IMR-90 (cell line): ENCODE results near the gene CUX1. TPM values are rescaled to one million over a fixed set of nuclear protein-coding genes. Genes with fewer than 3 reads are reported as not detected.

Experiments
- ATAC-seq: fragments of 200-7000 bp; cut with Tn5 transposase; 2 replicates; pipeline ENCODE4 v1.9.1; 2020; ENCODE audit warnings: low read depth, mild to moderate bottlenecking, moderate library complexity
- BruUV-seq: library from RNA; stranded (reverse); fragments of 400-500 nt; replicated peaks from 2 replicates; lab custom pipeline; 2021; lab: Mats Ljungman, UMichigan
- CTCF ChIA-PET: fragments of 300-600 bp; formaldehyde crosslinking; extraction: SDS; loops from one replicate; lab custom pipeline; 2021; ENCODE audit warnings: antibody characterized with exemption; lab: Yijun Ruan, JAX
- POLR2A ChIA-PET: fragments of 300-600 bp; sonication (Branson Sonifier 250); formaldehyde crosslinking; loops from one replicate; lab custom pipeline; 2022; ENCODE audit warnings: antibody characterized with exemption; ENCODE audit not compliant: unreplicated experiment; lab: Charles Lee
- DNase-seq: peaks from one replicate; pipeline ENCODE4 v3.0.0; 2013
- H2AFZ ChIP-seq: replicated peaks from 2 replicates; pipeline ENCODE3; 2013; ENCODE audit warnings: low read length, mild to moderate bottlenecking; ENCODE audit not compliant: poor library complexity
- H2AK5ac ChIP-seq: 2 replicates; pipeline ENCODE4 v1.6.1; 2013; ENCODE audit warnings: low read depth, low read length, inconsistent platforms
- H2AK9ac ChIP-seq: replicated peaks from 2 replicates; pipeline ENCODE3; 2013; ENCODE audit warnings: mild to moderate bottlenecking, low read depth, low read length, moderate library complexity; ENCODE audit not compliant: poor library complexity
- H2BK120ac ChIP-seq: 2 replicates; pipeline ENCODE4 v1.6.1; 2013; ENCODE audit warnings: low read depth, low read length, inconsistent platforms
- H2BK15ac ChIP-seq: 3 replicates; pipeline ENCODE4 v1.6.1; 2013; ENCODE audit warnings: low read depth, low read length, inconsistent platforms
- H2BK20ac ChIP-seq: 2 replicates; pipeline ENCODE4 v1.6.1; 2013; ENCODE audit warnings: low read depth, mild to moderate bottlenecking, inconsistent platforms, low read length, moderate library complexity
- H2BK5ac ChIP-seq: 2 replicates; pipeline ENCODE4 v1.6.1; 2013; ENCODE audit warnings: mild to moderate bottlenecking, low read depth, low read length, inconsistent platforms; ENCODE audit not compliant: poor library complexity, severe bottlenecking
- H3K14ac ChIP-seq: replicated peaks from 2 replicates; pipeline ENCODE4 v1.6.1; 2013; ENCODE audit warnings: low read depth, low read length, inconsistent platforms
- H3K18ac ChIP-seq: 2 replicates; pipeline ENCODE4 v1.6.1; 2013; ENCODE audit warnings: low read depth, low read length, control low read depth
- H3K23ac ChIP-seq: 2 replicates; pipeline ENCODE4 v1.6.1; 2013; ENCODE audit warnings: low read depth, low read length, inconsistent platforms
- H3K27ac ChIP-seq: 2 replicates; pipeline ENCODE4 v1.5.1; 2013; ENCODE audit warnings: mild to moderate bottlenecking, control low read depth, low read length; ENCODE audit not compliant: insufficient read depth
- H3K27me3 ChIP-seq: 2 replicates; pipeline ENCODE4 v1.6.1; 2013; ENCODE audit warnings: low read length; ENCODE audit not compliant: control insufficient read depth, insufficient read depth
- H3K36me3 ChIP-seq: 2 replicates; pipeline ENCODE4 v1.6.1; 2013; ENCODE audit warnings: low read length, mixed read lengths; ENCODE audit not compliant: control insufficient read depth, insufficient read depth
- H3K4ac ChIP-seq: 2 replicates; pipeline ENCODE4 v1.6.1; 2013; ENCODE audit warnings: low read depth, low read length, inconsistent platforms
- H3K4me1 ChIP-seq: 2 replicates; pipeline ENCODE4 v1.6.1; 2013; ENCODE audit warnings: low read length, mixed read lengths; ENCODE audit not compliant: control insufficient read depth, insufficient read depth
- H3K4me2 ChIP-seq: 2 replicates; pipeline ENCODE4 v1.6.1; 2013; ENCODE audit warnings: low read depth, mild to moderate bottlenecking, control low read depth, low read length, moderate library complexity
- H3K4me3 ChIP-seq: 2 replicates; pipeline ENCODE4 v1.5.1; 2013; ENCODE audit warnings: low read depth, mild to moderate bottlenecking, control low read depth, low read length, moderate library complexity; ENCODE audit not compliant: insufficient read depth
- H3K56ac ChIP-seq: 2 replicates; pipeline ENCODE4 v1.6.1; 2013; ENCODE audit warnings: low read length, inconsistent platforms; ENCODE audit not compliant: insufficient read depth; ENCODE audit errors: extremely low read depth
- H3K79me1 ChIP-seq, 2 experiments: 2 replicates each; pipeline ENCODE4 v1.6.1; 2013; ENCODE audit warnings: low read length in 2 of 2, inconsistent platforms in 1 of 2, low read depth in 1 of 2
- H3K9ac ChIP-seq: 2 replicates; pipeline ENCODE4 v1.6.1; 2013; ENCODE audit warnings: low read depth, low read length, control low read depth
- H3K9me1 ChIP-seq: 2 replicates; pipeline ENCODE4 v1.6.1; 2013; ENCODE audit warnings: low read length, inconsistent platforms; ENCODE audit not compliant: insufficient read depth
- H3K9me3 ChIP-seq: 2 replicates; pipeline ENCODE4 v1.6.1; 2013; ENCODE audit warnings: low read length; ENCODE audit not compliant: control insufficient read depth, insufficient read depth
- H4K20me1 ChIP-seq: 2 replicates; pipeline ENCODE4 v1.6.1; 2013; ENCODE audit warnings: low read length, inconsistent platforms; ENCODE audit not compliant: insufficient read depth
- H4K5ac ChIP-seq: 2 replicates; pipeline ENCODE4 v1.6.1; 2013; ENCODE audit warnings: mild to moderate bottlenecking, low read depth, low read length, control low read depth
- H4K8ac ChIP-seq, 2 experiments: 2 replicates each; pipeline ENCODE4 v1.6.1; 2013; ENCODE audit warnings: low read depth in 2 of 2, low read length in 2 of 2, control low read depth in 1 of 2, inconsistent platforms in 1 of 2
- H4K91ac ChIP-seq: 2 replicates; pipeline ENCODE4 v1.6.1; 2013; ENCODE audit warnings: low read depth, low read length, inconsistent platforms; ENCODE audit not compliant: insufficient read depth
- RFX5 ChIP-seq: IDR thresholded peaks from 2 replicates; pipeline ENCODE4 v1.8.0; 2012; ENCODE audit warnings: low read depth, mild to moderate bottlenecking, low read length, moderate library complexity
- WGBS, 2 experiments: methylation state at CpG; one replicate each; pipeline versions ENCODE4 v1.1.5 to v1.1.7; 2013; ENCODE audit warnings: missing lambda C conversion rate in 2 of 2; ENCODE audit not compliant: insufficient read length in 1 of 2; ENCODE audit errors: extremely low coverage in 2 of 2; 5-methylcytosine and 5-hydroxymethylcytosine counted together
- dilution Hi-C: fragments of 300-500 bp; cut with HindIII; formaldehyde crosslinking; loops from one replicate; pipeline ENCODE4 v1.14.3; 2018; ENCODE audit warnings: low sequenced_read_pairs; ENCODE audit not compliant: unreplicated experiment
- in situ Hi-C: fragments of 300-500 bp; cut with MboI; formaldehyde crosslinking; loops from 3 replicates; pipeline ENCODE4 v1.14.3; 2019; ENCODE audit warnings: low sequenced_read_pairs, inconsistent platforms, mixed read lengths
- intact Hi-C: fragments of 100-400 bp; cut with micrococcal nuclease; formaldehyde crosslinking; loops from 2 replicates; pipeline ENCODE4 v1.10.0; 2022
- polyA plus RNA-seq, 3 experiments: library from polyadenylated mRNA; depleted of rRNA; stranded (reverse); fragments of >200 nt; gene quantifications; 2 replicates each; pipeline ENCODE4 v1.2.3, GENCODE V29; 2012; ENCODE audit warnings: low replicate concordance in 1 of 3
- total RNA-seq: library from RNA; depleted of rRNA; stranded (reverse); fragments of >200 nt; gene quantifications from 2 replicates; pipeline ENCODE4 v1.2.3, GENCODE V29; 2012
- TF ChIP-seq, protein P1 (sequence below): conservative IDR thresholded peaks from 2 replicates; pipeline ENCODE4 v1.5.1; 2012; ENCODE audit warnings: mild to moderate bottlenecking, low read depth, low read length, improper control_type of control experiment

CUX1 gene
- total and polyA plus RNA-seq, 2 of the 4 experiments (the other 2 are of a cell fraction): 19.7 to 46.4 TPM

DNA sequence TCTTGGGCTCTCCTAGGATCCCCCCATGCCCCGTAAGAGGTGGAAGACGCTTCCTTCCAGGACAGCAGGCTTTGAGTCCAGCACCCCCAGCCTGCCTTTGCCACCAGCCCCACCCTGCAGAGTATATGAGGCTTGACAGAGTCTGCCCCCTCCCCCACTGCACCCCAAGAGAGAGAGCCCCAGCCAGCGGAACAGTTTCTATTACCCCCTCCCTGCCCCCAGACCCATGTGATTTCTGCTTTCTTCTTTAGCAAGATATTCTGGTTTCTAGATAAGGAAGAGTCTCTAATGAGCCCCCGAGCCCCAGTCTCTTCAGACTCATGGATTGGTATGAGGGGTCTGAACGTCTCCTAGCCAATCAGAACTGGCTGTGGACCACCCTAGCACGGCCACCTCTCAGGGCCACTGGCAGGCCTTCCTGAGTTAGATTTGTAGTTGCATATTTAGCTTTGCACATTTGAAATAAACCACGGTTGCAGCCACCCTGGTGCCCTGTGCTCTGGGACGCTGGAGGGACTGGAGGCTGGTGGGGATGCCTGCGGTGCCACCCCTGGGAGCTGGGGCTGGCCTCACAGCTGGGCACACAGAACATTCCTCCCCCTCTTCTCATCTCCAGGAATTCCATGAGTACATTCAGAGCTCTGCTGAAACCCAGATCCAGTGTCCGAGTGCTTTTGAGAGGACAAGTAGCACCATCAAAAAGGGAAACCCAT, 466.2 kb downstream of the CUX1 start:
- no TSS peak for BruUV-seq

More for the DNA sequence above, 466.2 kb downstream of the CUX1 start:
- H3K9me1 ChIP-seq: no peaks in the 10 kb centered on the region
- no peak overlapping the region for H3K56ac ChIP-seq
- no peak overlapping the region for H3K4me2 ChIP-seq
- no peak overlapping the region for H2AFZ ChIP-seq
- no peak overlapping the region for H2BK120ac ChIP-seq
- H3K23ac ChIP-seq: no peak overlapping the region
- no peak overlapping the region for H2BK20ac ChIP-seq
- dilution Hi-C loops (no loop called here), intact Hi-C loops (no loop called here), in situ Hi-C loops (loop anchor here (5.0 kb wide), 1 partner anchor 109 kb away; no protein-coding TSS in a partner anchor)
- no peak overlapping the region for H4K8ac ChIP-seq
- WGBS, 2 experiments: 69% methylated on average over 3 of the region's 10 CpGs; no CpG with 5 or more reads in 1 of the 2 experiments
- no peak overlapping the region for H3K14ac ChIP-seq
- no peak overlapping the region for H3K4ac ChIP-seq
- TF ChIP-seq RFX5: no peak
- TF ChIP-seq, protein P1, sequence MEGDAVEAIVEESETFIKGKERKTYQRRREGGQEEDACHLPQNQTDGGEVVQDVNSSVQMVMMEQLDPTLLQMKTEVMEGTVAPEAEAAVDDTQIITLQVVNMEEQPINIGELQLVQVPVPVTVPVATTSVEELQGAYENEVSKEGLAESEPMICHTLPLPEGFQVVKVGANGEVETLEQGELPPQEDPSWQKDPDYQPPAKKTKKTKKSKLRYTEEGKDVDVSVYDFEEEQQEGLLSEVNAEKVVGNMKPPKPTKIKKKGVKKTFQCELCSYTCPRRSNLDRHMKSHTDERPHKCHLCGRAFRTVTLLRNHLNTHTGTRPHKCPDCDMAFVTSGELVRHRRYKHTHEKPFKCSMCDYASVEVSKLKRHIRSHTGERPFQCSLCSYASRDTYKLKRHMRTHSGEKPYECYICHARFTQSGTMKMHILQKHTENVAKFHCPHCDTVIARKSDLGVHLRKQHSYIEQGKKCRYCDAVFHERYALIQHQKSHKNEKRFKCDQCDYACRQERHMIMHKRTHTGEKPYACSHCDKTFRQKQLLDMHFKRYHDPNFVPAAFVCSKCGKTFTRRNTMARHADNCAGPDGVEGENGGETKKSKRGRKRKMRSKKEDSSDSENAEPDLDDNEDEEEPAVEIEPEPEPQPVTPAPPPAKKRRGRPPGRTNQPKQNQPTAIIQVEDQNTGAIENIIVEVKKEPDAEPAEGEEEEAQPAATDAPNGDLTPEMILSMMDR: no peak
- H3K36me3 ChIP-seq: no peaks in the 10 kb centered on the region
- H3K27me3 ChIP-seq: no peaks in the 10 kb centered on the region
- no peak for ATAC-seq
- no peak overlapping the region for H2AK9ac ChIP-seq
- H3K4me1 ChIP-seq: peaks cover 4% of the 10 kb centered on the region; the same call in 1 of the 2 replicates
- H3K9ac ChIP-seq: no peak overlapping the region
- no peaks in the 10 kb centered on the region for H3K9me3 ChIP-seq
- H3K18ac ChIP-seq: no peak overlapping the region
- no peak overlapping the region for H2AK5ac ChIP-seq
- H2BK15ac ChIP-seq: no peak overlapping the region
- no peak overlapping the region for H2BK5ac ChIP-seq
- ChIA-PET POLR2A (no interaction called here), CTCF (no interaction called here)
- H3K27ac ChIP-seq: no peak overlapping the region
- no peak overlapping the region for H4K5ac ChIP-seq
- no peak overlapping the region for H3K4me3 ChIP-seq
- H4K20me1 ChIP-seq: 0 out of 2 replicates have a peak, but pooled peaks cover 4% of the 10 kb centered on the region
- DNase-seq: no peak
- no peak overlapping the region for H4K91ac ChIP-seq
- H3K79me1 ChIP-seq: peaks cover 0 to 8% of the 10 kb centered on the region in 2 experiments; a peak in 1 of 4 replicates
